ENCODE measurements around the gene OSBPL10. TPM values are rescaled to one million over a fixed set of nuclear protein-coding genes. Genes with fewer than 3 reads are reported as not detected.

The OSBPL10 gene
- total RNA-seq, 4 donors from 2014 or later, result 18.6 to 33.6 (median 28.8) TPM

DNA sequence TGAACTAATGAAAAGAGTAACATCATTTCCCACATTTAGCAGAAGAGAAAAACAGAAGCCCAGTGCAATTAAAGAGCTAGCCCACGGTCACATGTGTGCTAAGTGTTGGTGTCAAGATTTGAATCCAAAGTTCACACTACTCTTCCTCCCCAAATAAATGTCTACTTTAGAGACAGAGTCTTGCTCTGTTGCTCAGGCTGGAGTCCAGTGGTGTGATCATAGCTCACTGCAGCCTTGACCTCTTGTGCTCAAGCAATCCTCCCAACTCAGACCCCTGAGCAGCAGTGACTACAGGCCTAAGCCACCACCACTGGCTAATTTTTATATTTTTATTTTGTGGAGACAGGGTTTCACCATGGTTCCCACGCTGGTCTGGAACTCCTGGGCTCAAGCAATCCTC lies 4.8 kb downstream of the OSBPL10 start:
- Histone ChIP-seq H3K27me3 (no peaks in the 10 kb centered on the region), H3K36me3 (no peaks in the 10 kb centered on the region), H3K4me1 (peaks cover 0 to 4% of the 10 kb centered on the region in 2 donors), H3K4me3 (replicated peaks in 1 of 3) (no peak overlapping the region), H3K27ac (no peak overlapping the region), H3K9me3 (no peaks in the 10 kb centered on the region)
- TF ChIP-seq POLR2A (IDR thresholded peaks at IDR 0.05) (no peak), CTCF (IDR thresholded peaks at IDR 0.05) (no peak)
- 95 to 96% methylated on average over 2 of the region's 2 CpGs for WGBS, 2 donors
- DNase-seq, result no peak
- intact Hi-C loops (cut with DNase I), result no loop called here

- WGBS, 2 donors, result 88 to 92% methylated on average over 5 of the region's 5 CpGs
- intact Hi-C loops (cut with DNase I), result no loop called here
- no peaks in the 10 kb centered on the region for H3K9me3 ChIP-seq
- no peak overlapping the region for H3K4me3 ChIP-seq (replicated peaks in 1 of 3)
- no peaks in the 10 kb centered on the region for H3K36me3 ChIP-seq
- TF ChIP-seq POLR2A (IDR thresholded peaks at IDR 0.05) (no peak), CTCF (IDR thresholded peaks at IDR 0.05) (no peak)
- peaks cover 0 to 2% of the 10 kb centered on the region in 2 donors for H3K4me1 ChIP-seq
- no peaks in the 10 kb centered on the region for H3K27me3 ChIP-seq
- no peak overlapping the region for H3K27ac ChIP-seq
- DNase-seq, result no peak
Observed at GRCh38 chr3:31974964-31975363, 6.1 kb downstream of the OSBPL10 start.

DNA sequence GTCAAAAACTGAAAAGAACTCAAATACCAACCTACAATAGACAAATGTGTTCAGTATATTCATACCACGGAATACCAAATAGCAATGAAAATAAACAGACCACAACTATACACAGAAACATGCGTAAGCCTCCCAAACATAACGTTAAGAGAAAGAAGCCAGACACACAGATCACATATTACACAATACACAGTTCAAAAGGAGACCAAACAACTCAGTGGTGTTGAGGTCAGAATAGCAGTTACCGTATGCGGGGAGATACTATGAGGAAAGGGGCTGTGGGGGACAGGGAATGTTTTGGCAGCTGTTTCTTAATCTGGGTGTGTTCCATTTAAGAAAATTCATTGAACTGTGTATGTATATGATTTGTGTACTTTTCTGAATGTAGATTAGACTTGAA lies 6.6 kb downstream of the OSBPL10 start:
- no peak for DNase-seq
- no peaks in the 10 kb centered on the region for H3K36me3 ChIP-seq
- WGBS, 2 donors, result 87 to 91% methylated on average over 5 of the region's 5 CpGs
- intact Hi-C loops (cut with DNase I), result no loop called here
- TF ChIP-seq POLR2A (IDR thresholded peaks at IDR 0.05), result no peak
- TF ChIP-seq CTCF (IDR thresholded peaks at IDR 0.05), result no peak
- no peaks in the 10 kb centered on the region for H3K27me3 ChIP-seq
- H3K27ac ChIP-seq, result no peak overlapping the region
- H3K4me1 ChIP-seq, result peaks cover 0 to 2% of the 10 kb centered on the region in 2 donors
- no peak overlapping the region for H3K4me3 ChIP-seq (replicated peaks in 1 of 3)
- no peaks in the 10 kb centered on the region for H3K9me3 ChIP-seq

DNA sequence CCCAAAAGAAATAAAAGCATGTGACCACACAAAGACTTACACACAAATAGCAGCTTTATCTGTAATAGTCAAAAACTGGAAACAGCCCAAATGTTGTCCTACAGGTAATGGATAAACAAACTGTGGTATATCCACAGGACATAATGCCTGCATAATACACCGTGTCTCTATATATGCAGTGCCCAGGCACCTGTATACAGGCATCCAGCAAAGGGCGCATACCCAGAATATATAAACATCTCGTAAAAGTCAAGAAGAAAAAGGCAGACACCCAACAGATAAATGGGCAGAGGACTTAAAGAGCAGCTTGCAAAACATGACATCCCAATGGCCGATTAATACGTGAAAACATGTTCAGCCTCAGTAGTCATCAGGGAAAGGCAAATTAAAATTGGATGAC lies 7.2 kb downstream of the OSBPL10 start:
- DNase-seq, result no peak
- Histone ChIP-seq H3K4me1 (peaks cover 0 to 7% of the 10 kb centered on the region in 2 donors), H3K36me3 (no peaks in the 10 kb centered on the region), H3K27ac (no peak overlapping the region), H3K9me3 (no peaks in the 10 kb centered on the region), H3K4me3 (replicated peaks in 1 of 3) (no peak overlapping the region), H3K27me3 (no peaks in the 10 kb centered on the region)
- TF ChIP-seq POLR2A (IDR thresholded peaks at IDR 0.05) (no peak), CTCF (IDR thresholded peaks at IDR 0.05) (no peak)
- WGBS, 2 donors, result 97 to 98% methylated on average over 5 of the region's 5 CpGs
- intact Hi-C loops (cut with DNase I), result no loop called here

DNA sequence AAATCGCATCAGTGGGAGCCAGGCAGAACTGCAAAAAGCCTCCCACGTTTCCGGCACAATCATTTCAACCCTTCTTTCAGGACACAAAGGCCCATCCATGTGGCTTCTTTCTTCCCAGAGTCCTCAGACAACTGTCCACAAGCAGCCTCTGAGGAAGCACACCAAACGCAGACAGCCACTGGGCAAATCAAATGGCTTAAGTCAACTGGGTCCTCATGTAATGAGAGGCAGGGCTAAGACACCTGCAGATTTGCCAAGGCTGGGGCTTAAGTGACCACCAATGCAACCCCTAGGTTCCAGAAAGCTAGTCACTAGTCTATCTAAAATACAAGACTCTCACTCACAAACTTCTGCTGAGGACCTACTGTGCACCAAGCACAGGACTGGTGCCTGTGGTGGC lies 8.0 kb downstream of the OSBPL10 start:
- H3K27me3 ChIP-seq, result no peaks in the 10 kb centered on the region
- TF ChIP-seq POLR2A (IDR thresholded peaks at IDR 0.05) (no peak), CTCF (IDR thresholded peaks at IDR 0.05) (no peak)
- no peak overlapping the region for H3K27ac ChIP-seq
- no peaks in the 10 kb centered on the region for H3K36me3 ChIP-seq
- 76 to 78% methylated on average over 4 of the region's 4 CpGs for WGBS, 2 donors
- no peak for DNase-seq
- intact Hi-C loops (cut with DNase I), result no loop called here
- no peak overlapping the region for H3K4me3 ChIP-seq (replicated peaks in 1 of 3)
- H3K9me3 ChIP-seq, result no peaks in the 10 kb centered on the region
- H3K4me1 ChIP-seq, result peaks cover 0 to 10% of the 10 kb centered on the region in 2 donors
